IPS-15b (cell line): ENCODE results near the gene TOMM5.
"Not testable (repeated sequence)": the region's sequence is repeated elsewhere in the genome, so short reads cannot be mapped to it uniquely, and the experiment has no call there.

Source experiments
- H3K27me3 ChIP-seq: one replicate; pipeline ENCODE4 v1.6.1; 2013; ENCODE audit warnings: low read length; ENCODE audit not compliant: control insufficient read depth, insufficient read depth
- H3K36me3 ChIP-seq: one replicate; pipeline ENCODE4 v1.6.1; 2013; ENCODE audit warnings: low read length; ENCODE audit not compliant: control insufficient read depth, insufficient read depth
- H3K4me1 ChIP-seq: one replicate; pipeline ENCODE4 v1.6.1; 2013; ENCODE audit warnings: mild to moderate bottlenecking, low read length; ENCODE audit not compliant: control insufficient read depth, insufficient read depth
- H3K4me3 ChIP-seq: one replicate; pipeline ENCODE4 v1.5.1; 2013; ENCODE audit warnings: low read depth, low read length
- H3K9ac ChIP-seq: one replicate; pipeline ENCODE4 v1.6.1; 2013; ENCODE audit warnings: low read depth, mild to moderate bottlenecking, low read length
- H3K9me3 ChIP-seq: one replicate; pipeline ENCODE4 v1.6.1; 2013; ENCODE audit warnings: mild to moderate bottlenecking, low read length; ENCODE audit not compliant: control insufficient read depth, insufficient read depth

TOMM5 gene

GRCh38 chr9:37608250-37608649, 15.9 kb upstream of the TOMM5 start:
- Histone ChIP-seq H3K9ac (no peak overlapping the region), H3K4me1 (no peaks in the 10 kb centered on the region), H3K9me3 (no peaks in the 10 kb centered on the region), H3K4me3 (no peak overlapping the region), H3K27me3 (no peaks in the 10 kb centered on the region), H3K36me3 (no peaks in the 10 kb centered on the region)

GRCh38 chr9:37604296-37604695, 11.9 kb upstream of the TOMM5 start:
- Histone ChIP-seq H3K27me3 (no peaks in the 10 kb centered on the region), H3K9me3 (no peaks in the 10 kb centered on the region), H3K9ac (no peak overlapping the region), H3K36me3 (no peaks in the 10 kb centered on the region), H3K4me1 (no peaks in the 10 kb centered on the region), H3K4me3 (no peak overlapping the region)

GRCh38 chr9:37602817-37603216, 10.4 kb upstream of the TOMM5 start:
- Histone ChIP-seq H3K9me3 (no peaks in the 10 kb centered on the region), H3K36me3 (no peaks in the 10 kb centered on the region), H3K27me3 (no peaks in the 10 kb centered on the region), H3K4me1 (no peaks in the 10 kb centered on the region), H3K4me3 (no peak overlapping the region), H3K9ac (no peak overlapping the region)

- not testable (repeated sequence) for H3K4me1 ChIP-seq, H3K9ac ChIP-seq, H3K4me3 ChIP-seq, H3K36me3 ChIP-seq, H3K9me3 ChIP-seq, H3K27me3 ChIP-seq
These were observed 9.7 kb upstream of the TOMM5 start for GRCh38 chr9:37602061-37602460.

- Histone ChIP-seq H3K4me3 (no peak overlapping the region), H3K27me3 (peaks cover 25% of the 10 kb centered on the region), H3K4me1 (no peaks in the 10 kb centered on the region), H3K9me3 (no peaks in the 10 kb centered on the region), H3K36me3 (peaks cover 2% of the 10 kb centered on the region), H3K9ac (no peak overlapping the region)
These were observed 4.1 kb upstream of the TOMM5 start for GRCh38 chr9:37596504-37596903.

- Histone ChIP-seq H3K9me3 (no peaks in the 10 kb centered on the region), H3K27me3 (peaks cover 25% of the 10 kb centered on the region), H3K4me1 (peaks cover 3% of the 10 kb centered on the region), H3K36me3 (peaks cover 2% of the 10 kb centered on the region), H3K9ac (no peak overlapping the region), H3K4me3 (no peak overlapping the region)
These were observed 1.6 kb upstream of the TOMM5 start for GRCh38 chr9:37593883-37594448.

GRCh38 chr9:37587521-37587920, 4.9 kb downstream of the TOMM5 start:
- no peak overlapping the region for H3K4me3 ChIP-seq
- H3K4me1 ChIP-seq: peaks cover 3% of the 10 kb centered on the region
- no peak overlapping the region for H3K9ac ChIP-seq
- no peaks in the 10 kb centered on the region for H3K9me3 ChIP-seq
- peaks cover 25% of the 10 kb centered on the region for H3K36me3 ChIP-seq
- no peaks in the 10 kb centered on the region for H3K27me3 ChIP-seq

GRCh38 chr9:37583522-37584121, 8.8 kb downstream of the TOMM5 start:
- no peaks in the 10 kb centered on the region for H3K4me1 ChIP-seq
- peaks cover 27% of the 10 kb centered on the region for H3K36me3 ChIP-seq
- no peak overlapping the region for H3K4me3 ChIP-seq
- H3K27me3 ChIP-seq: no peaks in the 10 kb centered on the region
- H3K9me3 ChIP-seq: no peaks in the 10 kb centered on the region
- no peak overlapping the region for H3K9ac ChIP-seq

- Histone ChIP-seq H3K4me1 (no peaks in the 10 kb centered on the region), H3K27me3 (no peaks in the 10 kb centered on the region), H3K9ac (no peak overlapping the region), H3K36me3 (peaks cover 27% of the 10 kb centered on the region), H3K4me3 (no peak overlapping the region), H3K9me3 (no peaks in the 10 kb centered on the region)
These were observed 9.7 kb downstream of the TOMM5 start for GRCh38 chr9:37582548-37583157.

GRCh38 chr9:37575921-37576721, 16.3 kb downstream of the TOMM5 start, which contains the start of gene FBXO10:
Gene FBXO10, minus strand, starts transcription at chr9:37576380. Its CDS starts 34,612 bp downstream, at chr9:37541768.
- peaks cover 28% of the 10 kb centered on the region for H3K4me1 ChIP-seq
- peak within 1 kb of the TSS; percentile 82 for H3K4me3 ChIP-seq
- H3K27me3 ChIP-seq: no peaks in the 10 kb centered on the region
- H3K9me3 ChIP-seq: no peaks in the 10 kb centered on the region
- no peaks in the 10 kb centered on the region for H3K36me3 ChIP-seq
- peak within 1 kb of the TSS; percentile 71 for H3K9ac ChIP-seq

GRCh38 chr9:37575511-37575914, 16.9 kb downstream of the TOMM5 start:
- Histone ChIP-seq H3K27me3 (no peaks in the 10 kb centered on the region), H3K9ac (peak overlapping the region; percentile 71), H3K36me3 (no peaks in the 10 kb centered on the region), H3K4me3 (peak overlapping the region; percentile 82), H3K4me1 (peaks cover 28% of the 10 kb centered on the region), H3K9me3 (no peaks in the 10 kb centered on the region)
